Natural killer cell (primary cell): ENCODE measurements around the gene HSD17B13. TPM values are rescaled to one million over a fixed set of nuclear protein-coding genes. Genes with fewer than 3 reads are reported as not detected.

ENCODE experiments used
- ATAC-seq, 3 donors: fragments of 150-1000 bp in 2 of 3; fragments of 200-7000 bp in 1 of 3; cut with Tn5 transposase; 1 replicate in 1 of 3; 2 replicates in 2 of 3; pipeline ENCODE4 v1.10.0; 2021; ENCODE audit warnings: mild to moderate bottlenecking in 2 of 3, moderate library complexity in 2 of 3
- DNase-seq, 2 donors: peaks; one replicate each; pipeline versions ENCODE4 v3.0.0 to v3.0.0-alpha.2; 2013 to 2021; ENCODE audit warnings: mixed read lengths in 1 of 2
- H3K27ac ChIP-seq: one replicate; pipeline ENCODE4 v1.5.1; 2013; ENCODE audit warnings: mild to moderate bottlenecking, low read length
- H3K27me3 ChIP-seq: one replicate; pipeline ENCODE4 v1.6.1; 2013; ENCODE audit warnings: low read length; ENCODE audit not compliant: control insufficient read depth, insufficient read depth
- H3K36me3 ChIP-seq: one replicate; pipeline ENCODE4 v1.6.1; 2013; ENCODE audit warnings: low read length; ENCODE audit not compliant: control insufficient read depth, insufficient read depth
- H3K4me1 ChIP-seq: one replicate; pipeline ENCODE4 v1.6.1; 2013; ENCODE audit warnings: low read length; ENCODE audit not compliant: control insufficient read depth, insufficient read depth
- H3K4me3 ChIP-seq: one replicate; pipeline ENCODE4 v1.5.1; 2013; ENCODE audit warnings: low read length
- H3K9me3 ChIP-seq: one replicate; pipeline ENCODE4 v1.6.1; 2013; ENCODE audit warnings: low read length; ENCODE audit not compliant: control insufficient read depth, insufficient read depth
- H3K27ac Mint-ChIP-seq, 2 donors: one replicate each; pipeline ENCODE4 v1.8.0; 2022; ENCODE audit warnings: mild to moderate bottlenecking in 2 of 2, mixed read lengths in 2 of 2, moderate library complexity in 1 of 2
- H3K27me3 Mint-ChIP-seq, 2 donors: one replicate each; pipeline ENCODE4 v1.8.0; 2022; ENCODE audit warnings: low read depth in 2 of 2, mixed read lengths in 2 of 2
- H3K36me3 Mint-ChIP-seq: one replicate; pipeline ENCODE4 v1.8.0; 2022; ENCODE audit warnings: mixed read lengths
- H3K4me1 Mint-ChIP-seq, 2 donors: one replicate each; pipeline ENCODE4 v1.8.0; 2022; ENCODE audit warnings: mixed read lengths in 2 of 2
- H3K4me3 Mint-ChIP-seq: one replicate; pipeline ENCODE4 v1.8.0; 2022; ENCODE audit warnings: mild to moderate bottlenecking, moderate library complexity, mixed read lengths
- H3K9me3 Mint-ChIP-seq, 2 donors: one replicate each; pipeline ENCODE4 v1.8.0; 2022; ENCODE audit warnings: mixed read lengths in 2 of 2
- CTCF ChIP-seq: fragments of 200-600 bp; IDR thresholded peaks from one replicate; pipeline ENCODE4 v1.8.0; 2022; ENCODE audit warnings: antibody characterized with exemption
- WGBS: methylation state at CpG from one replicate; pipeline ENCODE4 v1.1.7; 2013; ENCODE audit warnings: missing lambda C conversion rate; ENCODE audit not compliant: insufficient coverage; 5-methylcytosine and 5-hydroxymethylcytosine counted together
- intact Hi-C: fragments of 100-400 bp; cut with micrococcal nuclease; formaldehyde crosslinking; loops from one replicate; pipeline ENCODE4 v1.14.2; 2022
- total RNA-seq, 4 donors: library from RNA; stranded (reverse); fragments of 120-200 nt in 1 of 4; gene quantifications; one replicate each; pipeline versions ENCODE4 v1.2.3 to v1.2.4, GENCODE V29; 2013 to 2022

Gene HSD17B13
- total RNA-seq, 3 donors from 2014 or later (not counting 1 experiment from before 2014, with no cell fraction given) = 0.33 to 0.95 (median 0.73) TPM

GRCh38 chr4:87283151-87283550 lies 39.5 kb downstream of the HSD17B13 start:
- Mint-ChIP-seq H3K4me1 (no peaks in the 10 kb centered on the region), H3K9me3 (peaks cover 4 to 6% of the 10 kb centered on the region in 2 donors), H3K36me3 (no peaks in the 10 kb centered on the region), H3K4me3 (no peak overlapping the region), H3K27ac (no peak overlapping the region), H3K27me3 (peaks cover 0 to 7% of the 10 kb centered on the region in 2 donors)
- Histone ChIP-seq H3K4me3 (no peak overlapping the region), H3K9me3 (peaks cover 14% of the 10 kb centered on the region), H3K27ac (no peak overlapping the region), H3K27me3 (no peaks in the 10 kb centered on the region), H3K4me1 (no peaks in the 10 kb centered on the region), H3K36me3 (no peaks in the 10 kb centered on the region)
- no peak for TF ChIP-seq CTCF
- ATAC-seq = no peak
- no peak for DNase-seq
- 91% methylated on average over 3 of the region's 3 CpGs for WGBS
- intact Hi-C loops = no loop called here

- no peak for TF ChIP-seq CTCF
Measured at GRCh38 chr4:87281603-87282002, 41.1 kb downstream of the HSD17B13 start.

GRCh38 chr4:87278335-87278794 lies 44.3 kb downstream of the HSD17B13 start:
- 86% methylated on average over 3 of the region's 3 CpGs for whole genome bisulfite sequencing
- Histone ChIP-seq H3K4me1 (no peaks in the 10 kb centered on the region), H3K36me3 (no peaks in the 10 kb centered on the region), H3K9me3 (no peaks in the 10 kb centered on the region), H3K27me3 (no peaks in the 10 kb centered on the region), H3K27ac (no peak overlapping the region), H3K4me3 (no peak overlapping the region)
- ATAC-seq = no peak
- no peaks in the 10 kb centered on the region for H3K36me3 Mint-ChIP-seq
- no peak overlapping the region for H3K4me3 Mint-ChIP-seq
- H3K27ac Mint-ChIP-seq = no peak overlapping the region
- H3K27me3 Mint-ChIP-seq = peaks cover 0 to 9% of the 10 kb centered on the region in 2 donors
- intact Hi-C loops = no loop called here
- no peak for TF ChIP-seq CTCF
- no peaks in the 10 kb centered on the region for H3K4me1 Mint-ChIP-seq
- no peaks in the 10 kb centered on the region for H3K9me3 Mint-ChIP-seq
- DNase-seq = no peak

More at GRCh38 chr4:87281603-87282002, 41.1 kb downstream of the HSD17B13 start:
- no peak overlapping the region for H3K4me3 ChIP-seq
- no peaks in the 10 kb centered on the region for H3K4me1 ChIP-seq
- no peaks in the 10 kb centered on the region for H3K27me3 ChIP-seq
- Mint-ChIP-seq H3K4me3 (no peak overlapping the region), H3K27ac (no peak overlapping the region), H3K4me1 (no peaks in the 10 kb centered on the region), H3K27me3 (peaks cover 0 to 9% of the 10 kb centered on the region in 2 donors), H3K9me3 (peaks cover 4 to 6% of the 10 kb centered on the region in 2 donors), H3K36me3 (no peaks in the 10 kb centered on the region)
- ATAC-seq (no peak), DNase-seq (no peak)
- no peaks in the 10 kb centered on the region for H3K36me3 ChIP-seq
- H3K9me3 ChIP-seq = peaks cover 10% of the 10 kb centered on the region
- WGBS = 58% methylated on average over 1 of the region's 1 CpG
- intact Hi-C loops = no loop called here
- no peak overlapping the region for H3K27ac ChIP-seq

GRCh38 chr4:87275311-87275710 lies 47.4 kb downstream of the HSD17B13 start:
- no peaks in the 10 kb centered on the region for H3K4me1 Mint-ChIP-seq
- no peak for DNase-seq
- H3K9me3 Mint-ChIP-seq = no peaks in the 10 kb centered on the region
- no peak overlapping the region for H3K4me3 Mint-ChIP-seq
- intact Hi-C loops = no loop called here
- no CpG with 5 or more reads among the region's 2 CpGs for WGBS
- no peak for TF ChIP-seq CTCF
- Histone ChIP-seq H3K4me3 (no peak overlapping the region), H3K4me1 (no peaks in the 10 kb centered on the region), H3K27me3 (no peaks in the 10 kb centered on the region), H3K9me3 (no peaks in the 10 kb centered on the region), H3K36me3 (no peaks in the 10 kb centered on the region), H3K27ac (no peak overlapping the region)
- H3K27ac Mint-ChIP-seq = no peak overlapping the region
- no peaks in the 10 kb centered on the region for H3K36me3 Mint-ChIP-seq
- H3K27me3 Mint-ChIP-seq = peaks cover 0 to 5% of the 10 kb centered on the region in 2 donors
- no peak for ATAC-seq
